IMR-90 (cell line): ENCODE data around the gene SLC30A7. TPM values are rescaled to one million over a fixed set of nuclear protein-coding genes. Genes with fewer than 3 reads are reported as not detected.

ENCODE experiments used
- ATAC-seq: fragments of 200-7000 bp; cut with Tn5 transposase; 2 replicates; pipeline ENCODE4 v1.9.1; 2020; ENCODE audit warnings: low read depth, mild to moderate bottlenecking, moderate library complexity
- BruUV-seq: library from RNA; stranded (reverse); fragments of 400-500 nt; replicated peaks from 2 replicates; lab custom pipeline; 2021; lab: Mats Ljungman, UMichigan
- CTCF ChIA-PET: fragments of 300-600 bp; formaldehyde crosslinking; extraction: SDS; loops from one replicate; lab custom pipeline; 2021; ENCODE audit warnings: antibody characterized with exemption; lab: Yijun Ruan, JAX
- POLR2A ChIA-PET: fragments of 300-600 bp; sonication (Branson Sonifier 250); formaldehyde crosslinking; loops from one replicate; lab custom pipeline; 2022; ENCODE audit warnings: antibody characterized with exemption; ENCODE audit not compliant: unreplicated experiment; lab: Charles Lee
- DNase-seq: peaks from one replicate; pipeline ENCODE4 v3.0.0; 2013
- H2AFZ ChIP-seq: replicated peaks from 2 replicates; pipeline ENCODE3; 2013; ENCODE audit warnings: low read length, mild to moderate bottlenecking; ENCODE audit not compliant: poor library complexity
- H2AK5ac ChIP-seq: 2 replicates; pipeline ENCODE4 v1.6.1; 2013; ENCODE audit warnings: low read depth, low read length, inconsistent platforms
- H2AK9ac ChIP-seq: replicated peaks from 2 replicates; pipeline ENCODE3; 2013; ENCODE audit warnings: mild to moderate bottlenecking, low read depth, low read length, moderate library complexity; ENCODE audit not compliant: poor library complexity
- H2BK120ac ChIP-seq: 2 replicates; pipeline ENCODE4 v1.6.1; 2013; ENCODE audit warnings: low read depth, low read length, inconsistent platforms
- H2BK15ac ChIP-seq: 3 replicates; pipeline ENCODE4 v1.6.1; 2013; ENCODE audit warnings: low read depth, low read length, inconsistent platforms
- H2BK20ac ChIP-seq: 2 replicates; pipeline ENCODE4 v1.6.1; 2013; ENCODE audit warnings: low read depth, mild to moderate bottlenecking, inconsistent platforms, low read length, moderate library complexity
- H2BK5ac ChIP-seq: 2 replicates; pipeline ENCODE4 v1.6.1; 2013; ENCODE audit warnings: mild to moderate bottlenecking, low read depth, low read length, inconsistent platforms; ENCODE audit not compliant: poor library complexity, severe bottlenecking
- H3K14ac ChIP-seq: replicated peaks from 2 replicates; pipeline ENCODE4 v1.6.1; 2013; ENCODE audit warnings: low read depth, low read length, inconsistent platforms
- H3K18ac ChIP-seq: 2 replicates; pipeline ENCODE4 v1.6.1; 2013; ENCODE audit warnings: low read depth, low read length, control low read depth
- H3K23ac ChIP-seq: 2 replicates; pipeline ENCODE4 v1.6.1; 2013; ENCODE audit warnings: low read depth, low read length, inconsistent platforms
- H3K27ac ChIP-seq: 2 replicates; pipeline ENCODE4 v1.5.1; 2013; ENCODE audit warnings: mild to moderate bottlenecking, control low read depth, low read length; ENCODE audit not compliant: insufficient read depth
- H3K27me3 ChIP-seq: 2 replicates; pipeline ENCODE4 v1.6.1; 2013; ENCODE audit warnings: low read length; ENCODE audit not compliant: control insufficient read depth, insufficient read depth
- H3K36me3 ChIP-seq: 2 replicates; pipeline ENCODE4 v1.6.1; 2013; ENCODE audit warnings: low read length, mixed read lengths; ENCODE audit not compliant: control insufficient read depth, insufficient read depth
- H3K4ac ChIP-seq: 2 replicates; pipeline ENCODE4 v1.6.1; 2013; ENCODE audit warnings: low read depth, low read length, inconsistent platforms
- H3K4me1 ChIP-seq: 2 replicates; pipeline ENCODE4 v1.6.1; 2013; ENCODE audit warnings: low read length, mixed read lengths; ENCODE audit not compliant: control insufficient read depth, insufficient read depth
- H3K4me2 ChIP-seq: 2 replicates; pipeline ENCODE4 v1.6.1; 2013; ENCODE audit warnings: low read depth, mild to moderate bottlenecking, control low read depth, low read length, moderate library complexity
- H3K4me3 ChIP-seq: 2 replicates; pipeline ENCODE4 v1.5.1; 2013; ENCODE audit warnings: low read depth, mild to moderate bottlenecking, control low read depth, low read length, moderate library complexity; ENCODE audit not compliant: insufficient read depth
- H3K56ac ChIP-seq: 2 replicates; pipeline ENCODE4 v1.6.1; 2013; ENCODE audit warnings: low read length, inconsistent platforms; ENCODE audit not compliant: insufficient read depth; ENCODE audit errors: extremely low read depth
- H3K79me1 ChIP-seq, 2 experiments: 2 replicates each; pipeline ENCODE4 v1.6.1; 2013; ENCODE audit warnings: low read length in 2 of 2, inconsistent platforms in 1 of 2, low read depth in 1 of 2
- H3K9ac ChIP-seq: 2 replicates; pipeline ENCODE4 v1.6.1; 2013; ENCODE audit warnings: low read depth, low read length, control low read depth
- H3K9me1 ChIP-seq: 2 replicates; pipeline ENCODE4 v1.6.1; 2013; ENCODE audit warnings: low read length, inconsistent platforms; ENCODE audit not compliant: insufficient read depth
- H3K9me3 ChIP-seq: 2 replicates; pipeline ENCODE4 v1.6.1; 2013; ENCODE audit warnings: low read length; ENCODE audit not compliant: control insufficient read depth, insufficient read depth
- H4K20me1 ChIP-seq: 2 replicates; pipeline ENCODE4 v1.6.1; 2013; ENCODE audit warnings: low read length, inconsistent platforms; ENCODE audit not compliant: insufficient read depth
- H4K5ac ChIP-seq: 2 replicates; pipeline ENCODE4 v1.6.1; 2013; ENCODE audit warnings: mild to moderate bottlenecking, low read depth, low read length, control low read depth
- H4K8ac ChIP-seq, 2 experiments: 2 replicates each; pipeline ENCODE4 v1.6.1; 2013; ENCODE audit warnings: low read depth in 2 of 2, low read length in 2 of 2, control low read depth in 1 of 2, inconsistent platforms in 1 of 2
- H4K91ac ChIP-seq: 2 replicates; pipeline ENCODE4 v1.6.1; 2013; ENCODE audit warnings: low read depth, low read length, inconsistent platforms; ENCODE audit not compliant: insufficient read depth
- BHLHE40 ChIP-seq: fragments of 150-350 bp; IDR thresholded peaks from 2 replicates; pipeline ENCODE4 v1.6.1; 2016; ENCODE audit warnings: mild to moderate bottlenecking, low read depth, low read length
- FOS ChIP-seq: fragments of 150-350 bp; IDR thresholded peaks from 2 replicates; pipeline ENCODE4 v1.6.1; 2016; ENCODE audit warnings: low read depth, low read length
- MAFK ChIP-seq: IDR thresholded peaks from 2 replicates; pipeline ENCODE4 v1.6.1; 2012; ENCODE audit warnings: low read depth, low read length, improper control_type of control experiment
- MAZ ChIP-seq: IDR thresholded peaks from 2 replicates; pipeline ENCODE4 v1.6.1; 2012; ENCODE audit warnings: low read depth, mild to moderate bottlenecking, low read length, improper control_type of control experiment, moderate library complexity, borderline replicate concordance
- MXI1 ChIP-seq: IDR thresholded peaks from 2 replicates; pipeline ENCODE4 v1.6.1; 2012; ENCODE audit warnings: low read depth, mild to moderate bottlenecking, low read length, moderate library complexity, borderline replicate concordance
- NFE2L2 ChIP-seq: fragments of 150-350 bp; IDR thresholded peaks from 2 replicates; pipeline ENCODE4 v1.6.1; 2016; ENCODE audit warnings: low read depth, mild to moderate bottlenecking, low read length
- RCOR1 ChIP-seq: IDR thresholded peaks from 2 replicates; pipeline ENCODE4 v1.6.1; 2012; ENCODE audit warnings: mild to moderate bottlenecking, low read length, improper control_type of control experiment; ENCODE audit not compliant: insufficient replicate concordance
- SMC3 ChIP-seq: fragments of 150-350 bp; IDR thresholded peaks from 2 replicates; pipeline ENCODE4 v1.6.1; 2016; ENCODE audit warnings: low read depth, mild to moderate bottlenecking, antibody characterized with exemption, low read length, moderate library complexity
- WGBS, 2 experiments: methylation state at CpG; one replicate each; pipeline versions ENCODE4 v1.1.5 to v1.1.7; 2013; ENCODE audit warnings: missing lambda C conversion rate in 2 of 2; ENCODE audit not compliant: insufficient read length in 1 of 2; ENCODE audit errors: extremely low coverage in 2 of 2; 5-methylcytosine and 5-hydroxymethylcytosine counted together
- dilution Hi-C: fragments of 300-500 bp; cut with HindIII; formaldehyde crosslinking; loops from one replicate; pipeline ENCODE4 v1.14.3; 2018; ENCODE audit warnings: low sequenced_read_pairs; ENCODE audit not compliant: unreplicated experiment
- in situ Hi-C: fragments of 300-500 bp; cut with MboI; formaldehyde crosslinking; loops from 3 replicates; pipeline ENCODE4 v1.14.3; 2019; ENCODE audit warnings: low sequenced_read_pairs, inconsistent platforms, mixed read lengths
- intact Hi-C: fragments of 100-400 bp; cut with micrococcal nuclease; formaldehyde crosslinking; loops from 2 replicates; pipeline ENCODE4 v1.10.0; 2022
- polyA plus RNA-seq, 3 experiments: library from polyadenylated mRNA; depleted of rRNA; stranded (reverse); fragments of >200 nt; gene quantifications; 2 replicates each; pipeline ENCODE4 v1.2.3, GENCODE V29; 2012; ENCODE audit warnings: low replicate concordance in 1 of 3
- total RNA-seq: library from RNA; depleted of rRNA; stranded (reverse); fragments of >200 nt; gene quantifications from 2 replicates; pipeline ENCODE4 v1.2.3, GENCODE V29; 2012
- TF ChIP-seq, protein P1 (sequence below): fragments of 150-350 bp; IDR thresholded peaks from 2 replicates; pipeline ENCODE4 v1.6.1; 2016; ENCODE audit warnings: low read depth, mild to moderate bottlenecking, low read length, moderate library complexity, borderline replicate concordance

Gene SLC30A7
- total and polyA plus RNA-seq, 2 of the 4 experiments (the other 2 are of a cell fraction): 8.4 to 60.2 TPM

DNA sequence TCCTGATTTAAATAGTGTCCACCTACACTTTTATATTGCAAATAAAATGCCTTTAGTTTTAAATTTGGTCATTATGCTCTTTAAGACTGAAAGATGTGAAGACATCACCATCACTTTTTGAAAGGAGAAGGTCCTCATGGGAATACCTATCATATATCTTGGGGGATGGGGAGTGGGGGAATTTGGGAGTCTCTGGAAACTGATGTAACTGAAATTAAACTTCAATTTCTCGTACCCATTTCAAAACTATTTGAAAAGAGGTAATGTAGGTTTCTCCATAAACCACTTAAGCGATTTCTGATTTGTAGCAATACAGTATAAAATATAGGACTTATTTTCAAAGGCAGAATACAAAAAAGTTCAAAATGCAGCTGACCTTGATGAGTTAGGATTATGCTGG lies 2.2 kb upstream of the SLC30A7 start:
- peak overlapping the region; percentile 93 for H3K4me2 ChIP-seq
- TF ChIP-seq, protein P1, sequence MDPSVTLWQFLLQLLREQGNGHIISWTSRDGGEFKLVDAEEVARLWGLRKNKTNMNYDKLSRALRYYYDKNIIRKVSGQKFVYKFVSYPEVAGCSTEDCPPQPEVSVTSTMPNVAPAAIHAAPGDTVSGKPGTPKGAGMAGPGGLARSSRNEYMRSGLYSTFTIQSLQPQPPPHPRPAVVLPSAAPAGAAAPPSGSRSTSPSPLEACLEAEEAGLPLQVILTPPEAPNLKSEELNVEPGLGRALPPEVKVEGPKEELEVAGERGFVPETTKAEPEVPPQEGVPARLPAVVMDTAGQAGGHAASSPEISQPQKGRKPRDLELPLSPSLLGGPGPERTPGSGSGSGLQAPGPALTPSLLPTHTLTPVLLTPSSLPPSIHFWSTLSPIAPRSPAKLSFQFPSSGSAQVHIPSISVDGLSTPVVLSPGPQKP: no peak
- TF ChIP-seq FOS (no peak), BHLHE40 (no peak), MAZ (no peak), MXI1 (no peak), RCOR1 (no peak), NFE2L2 (no peak), SMC3 (no peak), MAFK (no peak)
- no peaks in the 10 kb centered on the region; the same call in 1 of the 2 replicates for H3K4me1 ChIP-seq
- no peak overlapping the region for H3K14ac ChIP-seq
- in situ Hi-C loops: loop anchor here (25.0 kb wide), 1 partner anchor 631 kb away; the partner anchor contains the start of gene RTCA
- ATAC-seq: no peak
- no peak overlapping the region for H2AFZ ChIP-seq
- no peak overlapping the region for H4K5ac ChIP-seq
- H3K9me1 ChIP-seq: peaks cover 3% of the 10 kb centered on the region; the same call in 1 of the 2 replicates
- H3K27me3 ChIP-seq: no peaks in the 10 kb centered on the region
- H3K9me3 ChIP-seq: peaks cover 6% of the 10 kb centered on the region; the same call in 1 of the 2 replicates
- H3K36me3 ChIP-seq: no peaks in the 10 kb centered on the region
- H3K18ac ChIP-seq: no peak overlapping the region
- DNase-seq: no peak
- intact Hi-C loops: no loop called here
- H4K91ac ChIP-seq: no peak overlapping the region
- H2BK15ac ChIP-seq: no peak overlapping the region
- H3K4me3 ChIP-seq: peak overlapping the region; percentile 69; the same call in 1 of the 2 replicates
- H4K8ac ChIP-seq: no peak overlapping the region
- WGBS, 2 experiments: no CpG with 5 or more reads among the region's 2 CpGs
- no peak overlapping the region for H2BK120ac ChIP-seq
- no peak overlapping the region for H3K27ac ChIP-seq
- no peaks in the 10 kb centered on the region for H4K20me1 ChIP-seq
- dilution Hi-C loops: loop anchor here (25.0 kb wide), 1 partner anchor 431 kb away; no protein-coding TSS in a partner anchor
- POLR2A ChIA-PET: no interaction called here
- H2AK9ac ChIP-seq: no peak overlapping the region
- H2BK20ac ChIP-seq: no peak overlapping the region
- no peak overlapping the region for H3K4ac ChIP-seq
- H3K79me1 ChIP-seq: peaks cover 0 to 40% of the 10 kb centered on the region in 2 experiments; a peak in 3 of 4 replicates
- no peak overlapping the region for H3K23ac ChIP-seq
- BruUV-seq: TSS peak; percentile 40
- peak overlapping the region; percentile 20 for H2BK5ac ChIP-seq
- H3K56ac ChIP-seq: no peak overlapping the region
- CTCF ChIA-PET: no interaction called here
- no peak overlapping the region for H2AK5ac ChIP-seq
- no peak overlapping the region; the same call in 1 of the 2 replicates for H3K9ac ChIP-seq
